GM10248 (cell line): ENCODE data around the gene ZNF516.

ENCODE experiments used
- CTCF ChIA-PET: fragments of 300-600 bp; sonication (Branson Sonifier 250); formaldehyde crosslinking; extraction: SDS; loops from one replicate; lab custom pipeline; 2021; ENCODE audit warnings: antibody characterized with exemption; lab: Yijun Ruan, JAX
- POLR2A ChIA-PET: fragments of 350-650 bp; sonication (Branson Sonifier 250); formaldehyde crosslinking; extraction: SDS; loops from one replicate; lab custom pipeline; 2020; ENCODE audit warnings: antibody characterized with exemption; lab: Yijun Ruan, JAX
- DNase-seq: peaks from one replicate; pipeline ENCODE4 v3.0.0; 2012; ENCODE audit errors: extremely low spot score
- CTCF ChIP-seq: IDR thresholded peaks from 2 replicates; pipeline ENCODE4 v1.5.1; 2012; ENCODE audit warnings: mild to moderate bottlenecking, low read depth; ENCODE audit errors: extremely low read depth, missing control alignments, control extremely low read depth

The ZNF516 gene

GRCh38 chr18:76376668-76377358 is 118.2 kb downstream of the ZNF516 start:
- DNase-seq = no peak
- CTCF ChIA-PET = interaction anchor here (1.1 to 2.2 kb wide), 2 partner anchors 22 to 295 kb away, joined by 3 to 6 read pairs; no protein-coding TSS in a partner anchor

GRCh38 chr18:76376225-76376624 is 118.8 kb downstream of the ZNF516 start:
- CTCF ChIA-PET = interaction anchor here (1.1 kb wide), 1 partner anchor 295 kb away, joined by 3 read pairs; no protein-coding TSS in a partner anchor
- TF ChIP-seq CTCF = no peak
- POLR2A ChIA-PET = no interaction called here
- DNase-seq = no peak

More at GRCh38 chr18:76376668-76377358, 118.2 kb downstream of the ZNF516 start:
- POLR2A ChIA-PET = no interaction called here
- no peak for TF ChIP-seq CTCF

DNA sequence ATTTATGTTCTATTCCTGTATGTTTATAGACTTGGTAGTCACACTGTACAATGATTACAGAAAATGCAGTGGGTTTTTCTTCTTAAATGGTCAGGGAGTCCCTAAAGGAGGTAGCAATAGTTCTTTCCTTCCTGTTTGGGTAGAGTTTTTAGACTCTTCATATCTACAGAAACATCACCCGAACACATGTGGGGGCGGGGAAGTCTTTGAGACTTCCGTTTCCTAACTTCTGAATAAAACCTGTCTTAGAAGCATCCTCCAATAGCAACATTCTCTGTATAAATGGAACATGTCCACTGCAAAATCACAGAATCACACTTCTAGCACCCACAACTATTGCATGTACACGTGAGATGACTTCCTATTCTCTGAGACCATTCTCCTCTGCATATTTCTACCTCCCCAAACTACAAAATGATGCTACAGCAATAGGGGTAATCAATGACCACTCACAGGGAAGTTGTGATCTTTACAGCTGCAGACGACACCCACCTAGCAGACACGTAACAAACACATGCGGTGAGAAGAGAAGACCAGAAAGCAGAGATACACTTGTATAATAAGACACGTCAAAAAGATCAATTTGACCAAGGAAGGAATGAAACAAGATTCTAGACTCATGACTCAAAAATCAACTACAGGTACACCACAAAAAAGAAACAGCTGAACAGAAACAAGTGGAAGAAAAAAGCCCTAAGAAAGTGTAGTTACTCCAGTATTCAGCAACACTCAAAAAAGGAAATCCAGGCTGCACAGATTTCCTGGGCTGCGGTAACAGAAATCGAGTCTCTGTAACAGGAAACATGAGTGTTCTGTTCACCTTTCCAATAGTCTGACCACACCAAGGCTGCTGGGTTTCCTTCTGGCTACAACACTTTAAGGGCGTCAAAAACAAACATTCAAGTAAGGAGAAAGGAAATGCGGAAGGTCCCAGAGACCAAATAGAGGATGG is 120.4 kb downstream of the ZNF516 start:
- CTCF ChIA-PET = no interaction called here
- DNase-seq = no peak
- POLR2A ChIA-PET = no interaction called here
- no peak for TF ChIP-seq CTCF

GRCh38 chr18:76373297-76373696 is 121.7 kb downstream of the ZNF516 start:
- CTCF ChIA-PET = interaction anchor here (1.5 kb wide), 1 partner anchor 26 kb away, joined by 5 read pairs; no protein-coding TSS in a partner anchor

GRCh38 chr18:76371301-76372203 is 123.5 kb downstream of the ZNF516 start:
- ChIA-PET POLR2A (interaction anchor here (0.6 kb wide), 1 partner anchor 1890 kb away, joined by 8 read pairs; no protein-coding TSS in a partner anchor), CTCF (interaction anchor here (1.5 kb wide), 1 partner anchor 28 kb away, joined by 5 read pairs; no protein-coding TSS in a partner anchor)
- DNase-seq = no peak
- TF ChIP-seq CTCF = no peak

More at GRCh38 chr18:76373297-76373696, 121.7 kb downstream of the ZNF516 start:
- POLR2A ChIA-PET = interaction anchor here (0.7 kb wide), 1 partner anchor 1799 kb away, joined by 3 read pairs; no protein-coding TSS in a partner anchor
- TF ChIP-seq CTCF = no peak
- no peak for DNase-seq
